DMS79 (cell line): ENCODE data around the gene TGM4.

Experiments
- DNase-seq: peaks from one replicate; lab custom pipeline; 2025; lab: John Stamatoyannopoulos, UW

TGM4 gene

GRCh38 chr3:44954962-44955361, 80.6 kb downstream of the TGM4 start:
- no peak for DNase-seq

GRCh38 chr3:44955917-44956316, 81.5 kb downstream of the TGM4 start:
- no peak for DNase-seq

GRCh38 chr3:44957986-44958385, 83.6 kb downstream of the TGM4 start:
- DNase-seq: no peak

GRCh38 chr3:44958386-44958785, 84.0 kb downstream of the TGM4 start:
- no peak for DNase-seq

- no peak for DNase-seq
These were observed 86.1 kb downstream of the TGM4 start for GRCh38 chr3:44960387-44961026.

- DNase-seq: no peak
These were observed 87.5 kb downstream of the TGM4 start for GRCh38 chr3:44961888-44962287.

- DNase-seq: peak; percentile 65
These were observed 88.4 kb downstream of the TGM4 start for GRCh38 chr3:44962621-44963393.

- no peak for DNase-seq
These were observed 89.3 kb downstream of the TGM4 start for GRCh38 chr3:44963571-44964325.
